HG02885 (cell line): ENCODE data around the gene GTF2F2.
"Not testable (repeated sequence)": the region's sequence is repeated elsewhere in the genome, so short reads cannot be mapped to it uniquely, and the experiment has no call there.

Experiments used
- ATAC-seq: cut with Tn5 transposase; IDR thresholded peaks from one replicate; pipeline ENCODE4 v1.9.1; 2021; ENCODE audit warnings: mild to moderate bottlenecking; ENCODE audit not compliant: unreplicated experiment, poor library complexity

GTF2F2 gene

GRCh38 chr13:45297456-45298205 lies 177.3 kb downstream of the GTF2F2 start:
- peak; percentile 56 for ATAC-seq

- no peak for ATAC-seq
Observed at GRCh38 chr13:45298206-45298505, 177.8 kb downstream of the GTF2F2 start.

GRCh38 chr13:45298550-45298949 lies 178.2 kb downstream of the GTF2F2 start:
- not testable (repeated sequence) for ATAC-seq

DNA sequence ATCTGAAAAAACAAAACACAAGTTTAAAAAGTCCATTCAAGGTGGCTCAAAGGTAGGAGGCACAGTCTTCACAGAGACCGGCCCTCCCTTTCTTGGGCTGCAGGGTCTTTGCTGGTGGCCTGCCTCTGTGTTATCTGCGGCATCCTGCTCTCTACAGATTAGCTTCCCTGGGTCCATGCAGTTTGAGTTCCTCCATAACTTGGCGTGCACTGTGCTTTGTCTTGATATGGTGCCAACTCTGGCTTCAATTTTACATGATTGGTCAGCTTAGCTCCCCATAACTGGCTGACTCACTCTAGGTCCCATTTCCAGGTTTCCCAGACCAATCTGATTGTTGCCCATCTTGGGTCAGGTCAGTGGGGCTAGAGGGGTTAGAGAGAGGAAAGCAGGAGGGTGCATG lies 178.9 kb downstream of the GTF2F2 start:
- no peak for ATAC-seq

DNA sequence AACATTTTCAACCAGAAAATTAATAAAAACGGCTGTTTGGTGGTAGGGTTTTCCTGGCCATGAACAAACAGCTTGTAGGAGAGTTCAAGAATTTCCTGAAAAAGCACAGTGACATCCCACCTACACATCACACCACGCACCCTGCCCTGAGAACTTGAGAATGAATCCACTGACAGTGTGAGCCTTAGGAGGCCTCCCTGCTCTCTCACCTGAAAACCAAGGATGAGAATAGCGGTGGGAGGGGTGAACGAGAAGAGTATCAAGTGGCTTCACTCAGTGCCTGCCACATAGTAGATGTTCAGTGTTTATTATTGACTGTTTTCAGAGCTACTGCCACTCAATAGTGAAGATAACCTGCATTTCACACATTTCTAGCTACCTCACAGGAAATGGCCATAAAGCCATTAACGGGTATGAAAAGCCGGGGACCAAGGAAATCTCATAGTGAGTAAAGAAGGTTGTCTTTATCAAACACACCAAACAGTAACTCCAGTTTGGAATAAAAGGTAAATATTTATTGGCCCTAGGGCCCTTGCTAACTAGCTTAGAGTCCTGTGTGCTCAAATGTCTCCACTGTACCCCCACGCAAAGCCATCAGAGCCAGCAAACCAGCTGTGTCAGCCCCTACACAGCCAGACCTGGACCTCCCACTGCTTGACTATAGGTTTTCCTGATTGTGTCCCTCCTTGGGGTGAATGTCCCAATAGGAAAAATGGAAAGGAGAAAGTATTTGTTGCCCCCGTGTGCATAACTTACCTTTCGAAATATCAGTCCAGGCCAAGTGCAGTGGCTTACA lies 180.1 kb downstream of the GTF2F2 start:
- ATAC-seq = no peak

- ATAC-seq = no peak
Observed at GRCh38 chr13:45301263-45301662, 181.0 kb downstream of the GTF2F2 start.

- no peak for ATAC-seq
Observed at GRCh38 chr13:45302507-45302906, 182.2 kb downstream of the GTF2F2 start.

GRCh38 chr13:45303026-45303425 lies 182.7 kb downstream of the GTF2F2 start:
- ATAC-seq = no peak

DNA sequence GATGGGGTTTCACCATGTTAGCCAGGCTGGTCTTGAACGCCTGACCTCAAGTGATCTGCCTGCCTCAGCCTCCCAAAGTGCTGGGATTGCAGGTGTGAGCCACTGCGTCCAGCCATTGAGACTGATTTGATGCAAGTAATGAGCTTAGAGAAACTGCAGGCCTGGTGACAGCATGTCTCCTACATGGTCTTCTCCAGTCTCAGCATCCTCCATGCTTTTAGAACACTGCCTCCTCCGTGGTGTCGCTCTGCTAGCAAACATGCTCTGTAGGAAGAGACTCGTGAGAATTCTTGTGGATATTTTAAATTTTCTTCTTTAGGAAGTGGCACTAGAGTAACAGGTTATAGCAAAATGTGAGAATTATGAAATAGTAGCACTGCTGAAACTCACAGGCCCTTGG lies 183.6 kb downstream of the GTF2F2 start:
- ATAC-seq = no peak

DNA sequence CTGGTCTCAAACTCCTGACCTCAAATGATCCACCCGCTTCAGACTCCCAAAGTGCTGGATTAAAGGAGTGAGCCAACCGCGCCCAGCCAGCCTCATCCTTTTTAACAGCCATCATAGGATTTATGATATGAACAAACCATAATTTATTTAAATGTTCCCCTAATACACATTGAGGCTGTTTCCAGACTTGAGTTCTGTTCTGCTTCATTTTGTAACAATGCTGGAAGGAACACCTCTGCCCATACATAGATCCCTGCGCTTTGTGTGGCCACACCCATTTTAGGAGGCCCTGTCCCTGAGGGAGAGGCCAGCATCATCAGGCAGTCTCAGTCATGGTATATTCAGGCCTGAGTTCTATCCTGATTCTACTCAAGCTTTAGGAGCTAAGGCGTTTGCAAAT lies 184.8 kb downstream of the GTF2F2 start:
- no peak for ATAC-seq

- ATAC-seq = no peak
Observed at GRCh38 chr13:45306966-45307365, 186.7 kb downstream of the GTF2F2 start.

DNA sequence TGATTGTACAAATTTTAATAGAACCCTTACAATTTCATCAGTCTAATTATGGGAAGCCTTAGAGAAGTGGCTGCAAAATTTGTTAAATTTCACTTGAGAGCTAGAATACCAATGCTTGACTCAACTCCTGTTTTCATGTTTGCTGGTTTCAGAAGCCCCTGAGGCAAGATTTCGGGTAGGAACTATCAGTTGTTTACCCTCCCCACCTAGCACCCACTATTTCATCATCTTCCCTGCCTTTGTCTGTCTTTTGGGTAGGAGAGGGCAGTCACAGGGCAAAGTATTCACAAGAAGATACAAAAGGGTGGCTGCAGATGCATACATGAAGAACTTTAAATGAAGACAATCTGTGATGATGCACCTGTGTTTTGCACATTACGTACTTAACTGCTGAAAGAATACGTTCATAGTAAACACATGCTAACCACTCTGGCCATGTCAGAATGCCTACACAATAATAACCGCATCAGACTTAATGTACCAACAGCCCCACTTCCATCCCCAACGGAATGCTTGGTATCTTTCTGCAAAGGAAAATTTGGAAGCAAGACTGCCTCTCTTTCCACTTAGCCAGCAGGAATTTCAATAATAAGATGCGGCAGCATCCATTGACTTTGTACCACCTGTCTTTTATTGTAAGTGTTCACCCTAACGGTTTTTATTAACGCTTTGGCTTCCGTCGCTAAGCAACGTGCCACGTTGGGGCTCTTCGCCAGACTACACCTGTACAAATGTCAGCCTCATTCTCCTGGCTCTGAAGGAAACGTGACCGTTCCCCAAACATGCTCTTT lies 190.2 kb downstream of the GTF2F2 start:
- no peak for ATAC-seq

DNA sequence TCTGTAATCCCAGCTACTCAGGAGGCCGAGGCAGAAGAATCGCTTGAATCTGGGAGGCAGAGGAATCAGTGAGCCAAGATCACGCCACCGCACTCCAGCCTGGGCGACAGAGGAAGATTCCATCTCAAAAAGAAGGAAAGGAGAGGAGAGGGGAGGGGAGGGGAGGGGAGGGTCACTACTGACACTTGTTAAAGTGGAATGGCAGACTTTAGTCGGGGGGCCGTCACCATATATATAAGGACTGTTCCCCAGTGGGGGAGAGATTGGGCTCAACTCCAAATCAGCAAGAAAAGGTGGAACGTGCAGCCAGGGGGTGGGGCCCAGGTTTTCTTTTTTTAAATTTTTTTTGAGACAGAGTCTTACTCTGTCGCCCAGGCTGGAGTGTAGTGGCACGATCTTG lies 194.5 kb downstream of the GTF2F2 start:
- ATAC-seq = no peak

DNA sequence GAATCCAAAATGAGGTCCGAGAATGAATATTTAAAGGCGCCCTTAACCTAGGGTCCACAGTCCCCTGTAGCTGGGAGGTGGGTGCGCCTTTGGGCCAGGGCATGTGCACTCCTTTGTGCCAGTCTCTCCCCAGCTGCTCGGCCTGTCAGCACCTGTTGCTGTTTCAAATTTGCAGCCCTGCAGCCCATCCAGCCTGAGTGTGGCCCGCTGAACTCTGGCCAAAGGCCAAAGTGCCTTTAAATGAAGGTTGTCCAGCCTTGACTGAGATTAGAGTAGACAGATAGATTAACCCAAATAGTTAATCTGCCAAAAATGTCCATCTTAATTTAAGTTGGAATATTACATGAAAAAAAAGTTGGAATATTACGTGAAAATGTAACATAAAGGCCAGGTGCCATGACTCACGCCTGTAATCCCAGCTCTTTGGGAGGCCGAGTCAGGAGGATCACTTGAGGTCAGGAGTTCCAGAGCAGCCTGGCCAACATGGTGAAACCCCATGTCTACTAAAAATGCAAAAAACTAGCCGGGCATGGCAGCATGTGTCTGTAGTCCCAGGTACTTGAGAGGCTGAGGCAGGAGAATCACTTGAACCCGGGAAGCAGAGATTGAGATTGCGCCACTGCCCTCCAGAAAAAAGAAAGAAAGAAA lies 195.3 kb downstream of the GTF2F2 start:
- ATAC-seq = no peak

DNA sequence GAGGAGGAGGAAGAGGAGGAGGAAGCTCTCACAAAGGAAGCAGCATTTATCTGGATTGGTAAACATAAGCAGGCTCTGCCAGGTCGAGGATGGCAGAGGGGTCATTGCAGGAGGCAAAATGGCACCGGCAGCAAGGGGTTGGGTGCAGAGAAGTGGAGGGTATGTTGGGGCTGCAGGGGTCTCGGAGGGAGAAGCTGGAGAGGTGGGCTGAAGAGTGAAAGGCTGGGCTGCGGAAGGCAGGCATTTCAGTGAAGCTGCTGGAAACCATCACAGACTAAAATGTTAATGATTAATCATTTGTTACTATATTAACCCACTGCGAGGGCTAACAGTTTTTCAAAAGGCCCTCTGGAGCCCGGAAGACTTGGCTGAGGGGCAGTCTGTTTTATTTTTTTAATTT lies 196.0 kb downstream of the GTF2F2 start:
- no peak for ATAC-seq

DNA sequence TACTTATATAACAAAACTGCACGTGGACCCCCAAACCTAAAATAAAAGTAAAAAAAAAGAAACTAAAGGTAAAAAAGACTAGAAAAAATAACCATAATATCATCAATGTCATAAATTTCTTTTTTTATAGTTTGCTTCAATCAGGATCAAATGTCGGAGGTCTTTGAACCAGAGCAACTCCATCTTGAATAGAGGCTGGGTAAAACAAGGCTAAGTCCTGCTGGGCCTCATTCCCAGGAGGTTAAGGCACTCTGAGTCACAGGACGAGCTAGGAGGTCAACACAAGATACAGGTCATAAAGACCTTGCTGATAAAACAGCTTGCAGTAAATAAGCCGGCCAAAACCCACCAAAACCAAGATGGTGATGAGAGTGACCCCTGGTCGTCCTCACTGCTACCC lies 196.7 kb downstream of the GTF2F2 start:
- ATAC-seq = no peak

DNA sequence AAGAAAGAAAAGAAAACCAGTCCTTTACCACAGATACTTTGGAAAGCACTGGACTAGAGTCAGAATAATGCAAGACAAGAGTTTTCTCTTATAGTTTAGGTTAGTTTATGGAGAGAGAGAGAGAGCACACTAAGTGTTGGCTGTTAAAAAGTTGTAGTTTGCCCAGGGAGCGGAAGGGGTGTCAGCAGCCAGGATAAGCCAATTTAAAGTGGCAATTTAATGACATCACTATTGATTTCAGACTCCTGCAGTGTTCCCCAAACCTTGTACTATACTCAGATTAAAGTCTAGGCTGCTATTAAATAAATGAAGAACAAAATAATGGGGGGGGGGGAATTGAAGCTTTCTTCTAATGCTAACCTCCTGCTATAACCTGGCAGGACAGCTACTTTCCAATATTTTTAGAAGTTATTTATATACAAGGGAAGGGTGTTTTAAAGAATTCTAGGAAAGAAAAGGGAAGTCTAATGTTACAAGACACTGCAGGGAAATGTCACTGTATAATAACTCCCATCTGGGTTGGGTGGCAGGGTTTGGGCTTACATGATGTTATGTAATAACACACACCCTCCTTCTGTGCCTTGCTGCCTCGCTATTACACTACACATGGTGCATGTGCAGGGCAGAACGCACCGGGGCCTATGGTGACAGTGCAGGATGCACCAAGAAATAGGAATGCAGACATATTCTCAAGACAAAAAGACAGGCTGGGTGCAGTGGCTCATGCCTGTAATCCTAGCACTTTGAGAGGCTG lies 200.7 kb downstream of the GTF2F2 start:
- no peak for ATAC-seq

DNA sequence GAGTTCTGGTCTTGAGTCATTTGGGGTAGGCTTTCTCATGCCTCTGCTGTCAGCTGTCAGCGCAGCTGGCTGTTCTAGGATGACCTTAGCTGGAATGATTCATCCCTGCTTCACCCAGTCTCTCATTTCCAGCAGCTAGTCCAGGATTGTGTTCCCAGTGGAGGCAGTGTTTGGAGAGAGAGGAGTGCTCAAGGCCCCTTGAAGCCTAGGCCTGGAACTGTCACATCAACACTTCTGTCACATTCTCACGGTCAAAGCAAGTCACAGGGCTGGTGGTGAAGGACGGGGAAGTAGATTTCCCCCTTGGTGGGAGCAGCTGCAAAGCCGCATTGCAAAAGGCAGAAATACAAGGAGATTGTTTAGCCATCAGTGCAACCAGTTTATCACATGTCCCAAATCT lies 205.5 kb downstream of the GTF2F2 start:
- no peak for ATAC-seq

DNA sequence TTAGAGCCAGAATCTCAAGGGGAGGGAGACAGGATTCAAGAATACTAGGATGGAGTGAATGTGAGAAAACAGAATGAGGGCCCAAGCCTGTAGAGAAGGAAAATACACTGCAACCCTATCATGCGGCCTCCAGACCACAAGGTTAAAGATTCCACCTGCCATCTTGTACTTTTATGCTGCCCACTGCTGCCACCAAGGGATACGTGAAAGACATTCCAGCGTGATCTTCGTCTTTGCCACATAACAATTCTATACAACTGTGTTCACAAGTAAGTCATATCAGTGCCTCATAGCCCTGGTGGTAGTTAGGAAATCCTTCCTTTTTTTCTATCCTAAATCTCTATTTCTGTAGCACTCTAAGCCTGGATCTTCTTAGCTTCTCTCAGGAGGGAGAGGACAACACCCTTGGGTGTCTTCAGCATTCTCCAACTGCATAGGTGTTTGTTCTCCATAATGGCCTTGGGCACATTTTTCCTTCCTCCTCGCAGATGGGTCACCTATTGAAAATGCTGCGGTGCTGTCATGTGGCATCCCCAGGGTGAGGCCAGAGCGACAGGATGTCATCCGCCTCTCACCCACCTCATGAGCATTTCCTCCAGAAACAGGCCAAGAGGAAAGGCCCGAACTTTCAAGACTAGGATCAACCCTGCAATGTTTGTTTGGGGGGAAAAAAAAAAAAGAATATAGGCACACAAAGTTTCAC lies 207.1 kb downstream of the GTF2F2 start:
- ATAC-seq = no peak
